Neural cell (in vitro differentiated cells): ENCODE measurements around the gene LINGO1. TPM values are rescaled to one million over a fixed set of nuclear protein-coding genes. Genes with fewer than 3 reads are reported as not detected.

ENCODE experiments used
- H2AFZ ChIP-seq: fragments of 200-600, 300-800 bp; sonication (generic), shearing (Covaris generic); 2 replicates; pipeline ENCODE4 v1.6.0; 2014; ENCODE audit warnings: low read depth, mild to moderate bottlenecking, antibody characterized with exemption, low read length, moderate library complexity
- H3F3A ChIP-seq: fragments of 200-600 bp; shearing (Covaris generic); 2 replicates; pipeline ENCODE4 v1.6.1; 2016; ENCODE audit warnings: mild to moderate bottlenecking, moderate library complexity, mixed read lengths, antibody characterized with exemption, low read length; ENCODE audit not compliant: insufficient read depth, poor library complexity, severe bottlenecking
- H3K27ac ChIP-seq: fragments of 200-600, 300-800 bp; sonication (generic), shearing (Covaris generic); 2 replicates; pipeline ENCODE4 v1.5.1; 2014; ENCODE audit warnings: mild to moderate bottlenecking, low read length, moderate library complexity
- H3K27me3 ChIP-seq: fragments of 300-800, 200-600 bp; sonication (generic), shearing (Covaris generic); 2 replicates; pipeline ENCODE4 v1.6.0; 2014; ENCODE audit warnings: mild to moderate bottlenecking, low read depth, low read length, moderate library complexity; ENCODE audit not compliant: insufficient read depth
- H3K36me3 ChIP-seq: fragments of 300-800, 200-600 bp; sonication (generic), shearing (Covaris generic); 2 replicates; pipeline ENCODE4 v1.5.1; 2014; ENCODE audit warnings: mild to moderate bottlenecking, antibody characterized with exemption, low read length, moderate library complexity; ENCODE audit not compliant: insufficient read depth
- H3K4me2 ChIP-seq: fragments of 300-800, 200-600 bp; sonication (generic), shearing (Covaris generic); 2 replicates; pipeline ENCODE4 v1.6.0; 2014; ENCODE audit warnings: mild to moderate bottlenecking, low read length
- H3K4me3 ChIP-seq: fragments of 300-800, 200-600 bp; sonication (generic), shearing (Covaris generic); 2 replicates; pipeline ENCODE4 v1.5.1; 2014; ENCODE audit warnings: mild to moderate bottlenecking, low read length, moderate library complexity
- H3K79me2 ChIP-seq: fragments of 200-600 bp; shearing (Covaris generic); replicated peaks from 2 replicates; pipeline ENCODE4 v1.6.0; 2014; ENCODE audit warnings: mild to moderate bottlenecking, low read length, moderate library complexity; ENCODE audit not compliant: insufficient read depth
- H3K9ac ChIP-seq: fragments of 300-800, 200-600 bp; sonication (generic), shearing (Covaris generic); 2 replicates; pipeline ENCODE4 v1.6.1; 2016; ENCODE audit warnings: mild to moderate bottlenecking, low read length, mixed read lengths
- H3K9me2 ChIP-seq: fragments of 200-600 bp; shearing (Covaris generic); 2 replicates; pipeline ENCODE4 v1.6.1; 2016; ENCODE audit warnings: mild to moderate bottlenecking, low read length, mixed read lengths; ENCODE audit not compliant: insufficient read depth
- H3K9me3 ChIP-seq: fragments of 200-600, 300-800 bp; sonication (generic), shearing (Covaris generic); 2 replicates; pipeline ENCODE4 v1.6.1; 2016; ENCODE audit warnings: mild to moderate bottlenecking, mixed run types, low read length, moderate library complexity, mixed read lengths
- H4K20me1 ChIP-seq: fragments of 200-600 bp; shearing (Covaris generic); 2 replicates; pipeline ENCODE4 v1.6.1; 2016; ENCODE audit warnings: mild to moderate bottlenecking, mixed run types; ENCODE audit not compliant: insufficient read depth
- CTCF ChIP-seq: fragments of 450-650 bp; IDR thresholded peaks from 2 replicates; pipeline ENCODE4 v1.5.1; 2014; ENCODE audit warnings: antibody characterized with exemption, mild to moderate bottlenecking, moderate library complexity; ENCODE audit not compliant: poor library complexity, severe bottlenecking
- EP300 ChIP-seq: fragments of 450-650 bp; conservative IDR thresholded peaks from 2 replicates; pipeline ENCODE4 v1.6.1; 2014; ENCODE audit warnings: antibody characterized with exemption, mild to moderate bottlenecking, moderate library complexity; ENCODE audit not compliant: poor library complexity, severe bottlenecking
- EZH2 ChIP-seq: fragments of 200-600, 300-800 bp; shearing (Covaris generic), sonication (generic); IDR thresholded peaks from 2 replicates; pipeline ENCODE4 v1.6.1; 2014; ENCODE audit warnings: antibody characterized with exemption, low read length, borderline replicate concordance, mild to moderate bottlenecking; ENCODE audit not compliant: insufficient read depth, poor library complexity, severe bottlenecking
- MXI1 ChIP-seq: fragments of 450-650 bp; conservative IDR thresholded peaks from 2 replicates; pipeline ENCODE4 v1.6.1; 2014; ENCODE audit warnings: antibody characterized with exemption, mild to moderate bottlenecking; ENCODE audit not compliant: poor library complexity, severe bottlenecking
- POLR2AphosphoS5 ChIP-seq: IDR thresholded peaks from 2 replicates; pipeline ENCODE4 v1.6.1; 2012
- RAD21 ChIP-seq: fragments of 450-650 bp; conservative IDR thresholded peaks from 2 replicates; pipeline ENCODE4 v1.6.1; 2014; ENCODE audit warnings: antibody characterized with exemption, mild to moderate bottlenecking, moderate library complexity
- REST ChIP-seq: IDR thresholded peaks from 2 replicates; pipeline ENCODE4 v1.6.1; 2012; ENCODE audit warnings: borderline replicate concordance
- SMC3 ChIP-seq: fragments of 450-650 bp; conservative IDR thresholded peaks from 2 replicates; pipeline ENCODE4 v1.6.1; 2014; ENCODE audit warnings: antibody characterized with exemption, mild to moderate bottlenecking, moderate library complexity; ENCODE audit not compliant: poor library complexity
- TAF1 ChIP-seq: IDR thresholded peaks from 2 replicates; pipeline ENCODE4 v1.6.1; 2012; ENCODE audit warnings: low read depth
- polyA plus RNA-seq: library from polyadenylated mRNA; depleted of rRNA; stranded (reverse); fragments of >200 nt; gene quantifications from 2 replicates; pipeline ENCODE4 v1.2.3, GENCODE V29; 2014

Gene LINGO1
- polyA plus RNA-seq, 1 donor from 2014 or later, result 34.4 TPM

GRCh38 chr15:77637851-77638692 is 5.4 kb upstream of the LINGO1 start:
- H3K27me3 ChIP-seq, result no peaks in the 10 kb centered on the region
- no peaks in the 10 kb centered on the region for H3K9me3 ChIP-seq
- no peaks in the 10 kb centered on the region for H3F3A ChIP-seq
- no peak overlapping the region for H3K4me3 ChIP-seq
- no peaks in the 10 kb centered on the region for H3K36me3 ChIP-seq
- H3K4me2 ChIP-seq, result no peak overlapping the region
- no peak overlapping the region for H3K9ac ChIP-seq
- H2AFZ ChIP-seq, result no peak overlapping the region
- H3K79me2 ChIP-seq, result no peaks in the 10 kb centered on the region
- no peaks in the 10 kb centered on the region for H3K9me2 ChIP-seq
- H3K27ac ChIP-seq, result no peak overlapping the region
- no peak for TF ChIP-seq CTCF
- no peak for TF ChIP-seq EP300
- TF ChIP-seq SMC3, result no peak
- TF ChIP-seq RAD21, result no peak
- no peak for TF ChIP-seq REST
- no peak for TF ChIP-seq POLR2AphosphoS5
- no peak for TF ChIP-seq EZH2
- no peak for TF ChIP-seq MXI1
- TF ChIP-seq TAF1, result no peak
- H4K20me1 ChIP-seq, result no peaks in the 10 kb centered on the region

GRCh38 chr15:77636209-77636608 is 3.5 kb upstream of the LINGO1 start:
- H2AFZ ChIP-seq, result no peak overlapping the region

More at GRCh38 chr15:77636209-77636608, 3.5 kb upstream of the LINGO1 start:
- H3F3A ChIP-seq, result no peaks in the 10 kb centered on the region
- no peak for TF ChIP-seq CTCF
- TF ChIP-seq TAF1, result no peak
- TF ChIP-seq EZH2, result no peak
- TF ChIP-seq MXI1, result no peak
- TF ChIP-seq SMC3, result no peak
- TF ChIP-seq REST, result no peak
- no peak overlapping the region for H3K4me2 ChIP-seq
- no peaks in the 10 kb centered on the region for H3K9me3 ChIP-seq
- no peak overlapping the region for H3K4me3 ChIP-seq
- no peaks in the 10 kb centered on the region for H3K9me2 ChIP-seq
- H3K27me3 ChIP-seq, result no peaks in the 10 kb centered on the region
- H3K36me3 ChIP-seq, result no peaks in the 10 kb centered on the region
- no peak overlapping the region for H3K27ac ChIP-seq
- H4K20me1 ChIP-seq, result no peaks in the 10 kb centered on the region
- H3K79me2 ChIP-seq, result peaks cover 10% of the 10 kb centered on the region
- H3K9ac ChIP-seq, result no peak overlapping the region
